Muscle layer of duodenum (tissue), 2 donors: ENCODE results near the gene HOXB3.

Source experiments
- H3K27ac ChIP-seq: one replicate; pipeline ENCODE4 v1.7.0; 2013; ENCODE audit warnings: mild to moderate bottlenecking, low read length
- H3K27me3 ChIP-seq: one replicate; pipeline ENCODE4 v1.7.0; 2013; ENCODE audit warnings: low read depth, mild to moderate bottlenecking, control low read depth, low read length
- H3K36me3 ChIP-seq, 2 donors: one replicate each; pipeline ENCODE4 v1.7.0; 2013; ENCODE audit warnings: low read length in 2 of 2, control low read depth in 1 of 2, mild to moderate bottlenecking in 1 of 2; ENCODE audit not compliant: insufficient read depth in 2 of 2, control insufficient read depth in 1 of 2
- H3K4me1 ChIP-seq, 2 donors: one replicate each; pipeline ENCODE4 v1.7.0; 2013; ENCODE audit warnings: low read length in 2 of 2, mild to moderate bottlenecking in 2 of 2, control low read depth in 1 of 2, moderate library complexity in 1 of 2; ENCODE audit not compliant: insufficient read depth in 2 of 2, control insufficient read depth in 1 of 2
- H3K4me3 ChIP-seq, 2 donors: one replicate each; pipeline ENCODE4 v1.7.0; 2013; ENCODE audit warnings: low read length in 2 of 2, low read depth in 1 of 2, mild to moderate bottlenecking in 1 of 2
- H3K9me3 ChIP-seq, 2 donors: one replicate each; pipeline ENCODE4 v1.7.0; 2013; ENCODE audit warnings: low read length in 2 of 2, control low read depth in 1 of 2, mild to moderate bottlenecking in 1 of 2; ENCODE audit not compliant: control insufficient read depth in 1 of 2
- donor health status: healthy.

The HOXB3 gene

DNA sequence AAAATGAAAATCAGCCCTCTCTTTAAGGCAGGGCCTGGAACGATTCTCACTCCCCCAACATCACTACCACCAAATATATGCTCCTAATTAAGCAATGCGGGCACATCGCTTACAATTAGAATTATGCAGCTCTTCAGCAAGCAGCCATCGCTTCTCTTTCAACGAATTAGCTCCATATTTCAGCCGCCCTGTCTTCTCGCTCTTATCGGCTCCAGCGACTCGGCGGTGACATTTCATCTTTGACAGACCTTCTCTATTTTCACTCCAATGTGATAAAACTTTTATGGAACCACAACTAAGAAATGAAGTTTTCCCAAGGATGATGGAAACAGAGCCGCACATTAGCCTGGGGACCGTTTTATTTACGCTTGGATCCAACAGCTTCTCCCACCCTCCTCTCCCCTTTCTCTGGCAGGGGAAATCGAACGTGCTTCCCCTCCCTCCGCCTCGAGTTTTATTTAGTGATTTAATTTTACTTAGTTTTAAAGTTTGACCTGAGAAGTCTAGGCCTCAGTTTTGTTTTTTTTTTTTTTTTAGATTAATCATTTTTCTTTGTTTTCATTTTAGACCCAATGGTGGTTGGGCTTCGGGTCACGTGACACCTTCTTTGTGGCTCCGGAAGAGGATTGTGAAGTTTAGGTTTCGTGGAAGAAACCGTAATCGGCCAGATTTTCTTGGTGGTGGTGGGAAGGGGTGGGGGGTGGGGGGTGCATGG, 42.1 kb downstream of the HOXB3 start:
- Histone ChIP-seq H3K4me1 (peaks cover 13 to 62% of the 10 kb centered on the region in 2 donors), H3K36me3 (no peaks in the 10 kb centered on the region), H3K27me3 (peaks cover 4% of the 10 kb centered on the region), H3K4me3 (peak overlapping the region; percentile 22 to 46), H3K9me3 (no peaks in the 10 kb centered on the region), H3K27ac (peak overlapping the region; percentile 84)

DNA sequence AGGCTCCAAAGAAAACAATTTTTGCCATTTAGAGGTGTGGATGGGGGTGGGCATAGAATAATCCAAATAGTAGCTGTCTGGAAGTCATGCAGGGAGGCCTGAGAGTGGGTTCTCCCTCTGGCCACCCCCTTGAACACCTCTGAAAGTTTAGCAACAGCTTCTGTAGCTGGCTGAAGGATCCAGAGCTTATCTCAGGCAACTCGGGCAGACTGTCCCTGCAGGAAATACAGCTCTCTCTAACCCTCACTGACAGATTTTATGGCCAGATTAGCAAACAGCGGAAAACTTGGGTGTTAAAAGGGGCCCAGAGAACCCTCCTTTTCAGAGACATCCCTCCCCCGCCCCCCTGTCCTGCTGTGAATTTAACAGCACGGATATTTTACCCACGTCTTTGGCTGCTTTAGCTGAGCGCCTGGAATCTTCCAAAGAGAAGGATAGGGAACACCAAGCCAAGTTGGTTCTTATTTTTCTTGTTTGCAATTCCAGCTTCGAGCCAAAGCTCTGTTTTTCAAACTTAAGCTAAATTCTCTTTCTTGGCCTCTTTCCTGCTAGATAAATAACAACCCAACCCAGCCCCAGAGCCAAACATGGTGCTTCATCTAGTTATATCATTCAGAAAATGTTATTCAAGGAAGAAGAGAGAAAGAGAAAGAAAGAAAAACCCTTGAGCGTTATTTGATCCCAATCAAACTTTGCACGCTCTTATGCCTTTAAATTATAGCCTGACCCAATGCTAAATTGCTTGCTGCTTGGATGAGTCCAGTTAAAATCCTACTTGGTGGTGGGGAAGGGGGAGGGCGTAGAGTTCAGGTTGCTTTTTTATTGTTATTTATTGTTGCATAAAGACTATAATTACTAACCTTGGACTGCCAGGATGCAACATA, 42.9 kb downstream of the HOXB3 start:
- Histone ChIP-seq H3K36me3 (no peaks in the 10 kb centered on the region), H3K4me3 (peak overlapping the region; percentile 22 to 46), H3K4me1 (peaks cover 13 to 58% of the 10 kb centered on the region in 2 donors), H3K27ac (peak overlapping the region; percentile 84), H3K27me3 (peaks cover 4% of the 10 kb centered on the region), H3K9me3 (no peaks in the 10 kb centered on the region)

DNA sequence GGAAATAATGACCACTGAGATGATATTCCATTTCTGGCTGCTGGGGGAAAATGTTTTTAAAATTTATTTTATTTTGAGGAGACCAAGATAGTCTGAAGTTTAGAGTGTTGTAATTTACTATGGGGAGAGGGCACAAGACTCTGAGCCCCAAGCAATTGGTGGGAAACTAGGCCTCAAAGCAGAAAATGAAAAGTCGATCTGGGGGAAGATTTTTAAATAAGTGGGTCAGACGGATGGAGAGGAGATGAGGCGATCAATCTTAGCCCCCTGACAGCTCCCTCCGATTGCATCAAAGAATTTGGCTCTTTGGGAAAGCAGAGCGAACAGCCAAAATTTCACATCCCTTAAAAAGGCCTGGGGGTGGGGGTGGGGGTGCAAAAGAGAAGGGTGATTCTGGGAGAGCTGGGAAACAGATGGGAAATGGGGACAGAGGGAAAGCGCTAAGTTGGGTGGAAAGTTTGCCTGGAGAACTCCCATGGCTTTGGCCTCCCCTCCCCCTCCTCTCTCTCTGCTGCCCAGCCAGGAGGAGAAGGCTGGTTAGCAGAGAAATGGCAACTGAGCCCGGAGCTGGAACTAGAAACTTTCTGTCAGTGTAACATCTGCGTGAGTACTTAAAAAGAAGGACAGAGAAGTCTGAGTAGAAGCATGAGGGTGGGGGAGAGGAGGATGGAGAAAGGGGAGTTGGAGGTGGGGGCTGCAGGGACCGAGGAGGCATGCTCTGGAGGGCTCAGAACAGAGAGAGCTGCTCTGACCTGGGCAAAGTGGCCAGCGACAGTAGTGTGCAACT, 43.7 kb downstream of the HOXB3 start:
- peak overlapping the region; percentile 84 for H3K27ac ChIP-seq
- peak overlapping the region; percentile 22 to 46 for H3K4me3 ChIP-seq
- H3K4me1 ChIP-seq: peaks cover 13 to 50% of the 10 kb centered on the region in 2 donors
- H3K27me3 ChIP-seq: peaks cover 4% of the 10 kb centered on the region
- no peaks in the 10 kb centered on the region for H3K36me3 ChIP-seq
- H3K9me3 ChIP-seq: no peaks in the 10 kb centered on the region

DNA sequence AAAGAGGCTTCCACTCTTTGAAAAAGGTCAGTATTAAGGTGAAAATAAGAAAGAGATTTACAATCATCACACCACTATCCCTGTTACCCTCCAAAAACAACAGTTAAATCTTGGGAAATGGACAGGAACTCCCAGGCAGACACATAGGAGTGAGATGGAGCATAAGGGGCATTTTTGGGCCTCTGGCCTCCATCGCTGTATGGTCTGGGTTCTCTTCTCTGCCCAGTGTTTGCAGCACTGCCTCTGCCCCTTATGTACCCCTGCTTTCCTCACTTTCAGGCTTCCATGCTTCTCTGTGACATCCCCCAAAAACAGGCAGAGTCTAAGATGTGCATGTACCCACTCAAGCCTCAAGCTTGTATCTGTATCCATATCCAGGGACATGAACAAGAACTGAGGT, 44.5 kb downstream of the HOXB3 start:
- peak overlapping the region; percentile 84 for H3K27ac ChIP-seq
- H3K4me1 ChIP-seq: peaks cover 17 to 51% of the 10 kb centered on the region in 2 donors
- no peak overlapping the region for H3K4me3 ChIP-seq
- no peaks in the 10 kb centered on the region for H3K36me3 ChIP-seq
- H3K27me3 ChIP-seq: peaks cover 4% of the 10 kb centered on the region
- no peaks in the 10 kb centered on the region for H3K9me3 ChIP-seq

- H3K27me3 ChIP-seq: peaks cover 4% of the 10 kb centered on the region
- H3K27ac ChIP-seq: peak within 1 kb of the TSS; percentile 84
- peak within 1 kb of the TSS; percentile 62 to 86 for H3K4me3 ChIP-seq
- H3K9me3 ChIP-seq: no peaks in the 10 kb centered on the region
- peaks cover 15 to 50% of the 10 kb centered on the region in 2 donors for H3K4me1 ChIP-seq
- no peaks in the 10 kb centered on the region for H3K36me3 ChIP-seq
Observed at GRCh38 chr17:48545022-48545375, 45.0 kb downstream of the HOXB3 start, which contains the start of gene HOXB2. Gene HOXB2, minus strand, starts transcription at chr17:48545109. Its CDS starts 198 bp downstream, at chr17:48544911.

DNA sequence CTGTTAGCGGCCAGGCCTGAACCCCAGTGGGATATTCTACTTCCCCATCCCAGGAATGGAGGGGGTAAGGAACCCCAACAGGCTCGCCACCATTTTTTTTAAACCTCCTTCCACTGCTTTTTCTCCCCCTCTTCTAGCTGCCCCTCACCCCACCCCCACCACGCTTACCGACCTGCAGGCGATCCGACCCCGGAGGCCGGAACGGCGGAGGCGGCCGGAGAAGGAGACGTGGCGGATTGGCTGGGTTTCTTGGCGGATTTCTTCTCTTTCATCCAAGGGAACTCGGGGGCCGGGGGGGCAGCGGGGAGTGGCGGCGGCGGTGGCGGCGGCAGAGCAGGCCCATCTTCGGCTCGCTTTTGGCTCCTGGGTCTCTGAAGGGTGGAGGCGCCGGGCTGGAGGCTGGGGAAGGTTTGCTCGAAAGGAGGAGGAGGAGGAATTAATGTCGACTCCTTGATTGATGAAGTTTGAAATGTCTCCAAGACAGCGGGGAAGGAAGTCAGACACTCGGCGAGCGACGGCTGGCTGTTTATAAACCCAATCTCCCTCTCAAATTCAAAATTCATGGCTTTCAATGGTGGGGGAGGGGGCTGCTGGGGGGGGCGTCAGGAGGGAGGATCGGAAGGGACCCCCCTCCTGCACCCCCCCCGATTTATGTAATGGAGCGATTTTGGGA, 45.6 kb downstream of the HOXB3 start:
- H3K4me3 ChIP-seq: peak overlapping the region; percentile 62 to 86
- H3K36me3 ChIP-seq: no peaks in the 10 kb centered on the region
- peaks cover 13 to 47% of the 10 kb centered on the region in 2 donors for H3K4me1 ChIP-seq
- peaks cover 4% of the 10 kb centered on the region for H3K27me3 ChIP-seq
- no peaks in the 10 kb centered on the region for H3K9me3 ChIP-seq
- H3K27ac ChIP-seq: peak overlapping the region; percentile 84

DNA sequence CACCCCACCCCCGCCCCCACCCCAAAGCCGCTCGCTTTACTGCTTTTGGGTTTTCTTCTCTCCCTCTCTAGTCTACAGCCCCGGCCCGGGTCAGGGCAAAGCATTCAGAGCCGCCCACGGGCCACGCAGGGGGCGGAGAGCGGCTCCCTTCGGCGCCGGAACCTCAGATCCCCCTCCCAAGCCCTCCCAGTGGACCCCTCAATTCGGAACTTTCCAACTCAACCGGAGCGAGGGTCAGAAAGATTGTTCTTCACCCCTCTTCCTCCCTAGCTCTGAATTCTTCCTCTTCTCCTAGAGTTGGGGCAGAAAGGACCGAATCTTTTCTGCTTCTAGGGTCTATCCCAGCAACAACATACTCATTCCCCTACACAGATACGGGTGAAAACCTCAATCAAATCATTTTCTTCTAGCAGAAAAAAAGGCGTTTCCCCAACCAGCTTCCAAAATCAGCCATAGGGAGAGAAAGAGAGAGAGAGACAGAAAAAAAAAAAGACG, 46.1 kb downstream of the HOXB3 start:
- Histone ChIP-seq H3K9me3 (no peaks in the 10 kb centered on the region), H3K27ac (peak overlapping the region; percentile 84), H3K4me3 (peak overlapping the region; percentile 62 to 86), H3K4me1 (peaks cover 13 to 42% of the 10 kb centered on the region in 2 donors), H3K27me3 (peaks cover 4% of the 10 kb centered on the region), H3K36me3 (no peaks in the 10 kb centered on the region)

- Histone ChIP-seq H3K4me3 (peak overlapping the region; percentile 62 to 86), H3K9me3 (no peaks in the 10 kb centered on the region), H3K27ac (peak overlapping the region; percentile 84), H3K36me3 (no peaks in the 10 kb centered on the region), H3K27me3 (peaks cover 4% of the 10 kb centered on the region), H3K4me1 (peaks cover 13 to 36% of the 10 kb centered on the region in 2 donors)
Observed at GRCh38 chr17:48543107-48543853, 46.8 kb downstream of the HOXB3 start.

DNA sequence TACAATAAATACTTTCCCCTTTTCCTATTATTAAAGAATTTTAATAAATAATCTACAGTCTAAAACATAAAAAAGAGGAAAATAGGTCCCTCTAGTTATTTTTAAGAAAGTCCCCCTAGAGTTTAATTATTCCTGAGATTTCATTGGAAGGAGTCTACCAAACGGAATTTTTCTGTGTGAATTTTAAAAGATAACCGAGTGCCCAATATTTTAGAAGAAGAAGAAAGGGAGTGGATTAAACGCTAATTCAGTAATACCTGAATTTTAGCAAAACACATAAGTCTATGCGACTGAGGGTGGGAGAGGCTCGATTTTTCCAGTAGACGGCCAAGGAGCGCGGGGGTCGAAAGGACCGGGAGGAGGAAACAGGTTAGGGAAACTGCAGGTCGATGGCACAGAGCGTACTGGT, 47.3 kb downstream of the HOXB3 start:
- no peaks in the 10 kb centered on the region for H3K9me3 ChIP-seq
- H3K4me1 ChIP-seq: peaks cover 13 to 36% of the 10 kb centered on the region in 2 donors
- H3K27ac ChIP-seq: peak overlapping the region; percentile 84
- peak overlapping the region; percentile 62 to 86 for H3K4me3 ChIP-seq
- peaks cover 4% of the 10 kb centered on the region for H3K27me3 ChIP-seq
- H3K36me3 ChIP-seq: no peaks in the 10 kb centered on the region

DNA sequence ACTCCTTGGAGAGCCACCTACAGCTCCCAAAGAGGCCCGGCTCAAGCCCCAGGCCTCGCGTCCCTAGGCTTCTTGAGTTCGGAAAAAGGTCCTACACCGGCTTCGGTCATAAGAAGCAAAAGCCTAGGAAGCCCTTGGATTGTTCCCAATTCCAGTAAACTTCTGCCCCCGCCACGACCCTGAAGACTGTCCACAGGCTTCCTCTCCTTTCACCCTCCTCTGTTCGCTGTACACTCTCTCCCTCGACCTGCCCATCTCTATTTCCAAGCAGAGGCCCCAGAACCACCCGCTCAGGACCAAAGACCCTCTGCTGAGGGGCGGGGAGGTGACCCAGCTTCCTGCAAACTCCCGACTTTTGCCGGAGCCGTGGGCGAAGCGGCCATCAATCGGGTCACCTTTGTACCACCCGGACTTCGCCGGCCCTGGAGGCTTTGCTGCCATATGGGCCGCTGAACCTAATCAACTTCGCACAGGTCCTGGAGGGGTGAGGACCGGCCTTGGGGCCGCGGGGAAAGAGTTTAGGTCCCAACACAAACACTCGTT, 47.9 kb downstream of the HOXB3 start:
- Histone ChIP-seq H3K4me1 (peaks cover 13 to 33% of the 10 kb centered on the region in 2 donors), H3K27me3 (peaks cover 4% of the 10 kb centered on the region)

More for the DNA sequence above, 47.9 kb downstream of the HOXB3 start:
- no peaks in the 10 kb centered on the region for H3K36me3 ChIP-seq
- H3K9me3 ChIP-seq: no peaks in the 10 kb centered on the region
- peak overlapping the region; percentile 68 to 86 for H3K4me3 ChIP-seq
- H3K27ac ChIP-seq: peak overlapping the region; percentile 84
